ENCODE data around the gene CFAP45.

CFAP45 gene

GRCh38 chr1:159923203-159924024, 23.4 kb upstream of the CFAP45 start:
- peak; percentile 73 for DNase-seq (ENCODE audit: low read depth, low spot score)

GRCh38 chr1:159922511-159923202, 22.7 kb upstream of the CFAP45 start:
- peak; percentile 46 for DNase-seq (ENCODE audit: low read depth, low spot score)

- DNase-seq (ENCODE audit: low read depth, low spot score), result no peak
These were observed 21.9 kb upstream of the CFAP45 start for GRCh38 chr1:159921700-159922504.

GRCh38 chr1:159921251-159921650, 21.3 kb upstream of the CFAP45 start:
- DNase-seq (ENCODE audit: low read depth, low spot score), result no peak

- DNase-seq (ENCODE audit: low read depth, low spot score), result no peak
These were observed 20.7 kb upstream of the CFAP45 start for GRCh38 chr1:159920651-159921050.

- no peak for DNase-seq (ENCODE audit: low read depth, low spot score)
These were observed 20.2 kb upstream of the CFAP45 start for GRCh38 chr1:159920202-159920601.

GRCh38 chr1:159919236-159919865, 19.4 kb upstream of the CFAP45 start:
- DNase-seq (ENCODE audit: low read depth, low spot score), result no peak

- DNase-seq (ENCODE audit: low read depth, low spot score), result no peak
These were observed 18.6 kb upstream of the CFAP45 start for GRCh38 chr1:159918352-159919200.

- no peak for DNase-seq (ENCODE audit: low read depth, low spot score)
These were observed 17.8 kb upstream of the CFAP45 start for GRCh38 chr1:159917533-159918351.

- DNase-seq (ENCODE audit: low read depth, low spot score), result no peak
These were observed 16.5 kb upstream of the CFAP45 start for GRCh38 chr1:159916242-159917051.

GRCh38 chr1:159915571-159916241, 15.7 kb upstream of the CFAP45 start:
- no peak for DNase-seq (ENCODE audit: low read depth, low spot score)

GRCh38 chr1:159914252-159915018, 14.5 kb upstream of the CFAP45 start:
- DNase-seq (ENCODE audit: low read depth, low spot score), result no peak

GRCh38 chr1:159913451-159914192, 13.7 kb upstream of the CFAP45 start:
- no peak for DNase-seq (ENCODE audit: low read depth, low spot score)

- no peak for DNase-seq (ENCODE audit: low read depth, low spot score)
These were observed 11.5 kb upstream of the CFAP45 start for GRCh38 chr1:159911326-159912070.

- DNase-seq (ENCODE audit: low read depth, low spot score), result no peak
These were observed 8.3 kb upstream of the CFAP45 start for GRCh38 chr1:159908031-159908940.
